Femur (tissue), 1 donor: Measurements from ENCODE around the gene ZFYVE21.

Experiments used
- DNase-seq: peaks from one replicate; pipeline ENCODE4 v3.0.0-alpha.2; 2017

The ZFYVE21 gene

GRCh38 chr14:103692871-103693270, 22.7 kb upstream of the ZFYVE21 start:
- DNase-seq = no peak

- DNase-seq = no peak
Measured at GRCh38 chr14:103693515-103693914, 22.1 kb upstream of the ZFYVE21 start.

GRCh38 chr14:103694572-103695026, 21.0 kb upstream of the ZFYVE21 start:
- no peak for DNase-seq

- DNase-seq = no peak
Measured at GRCh38 chr14:103695296-103696069, 20.1 kb upstream of the ZFYVE21 start.

- DNase-seq = no peak
Measured at GRCh38 chr14:103696070-103696402, 19.6 kb upstream of the ZFYVE21 start.

GRCh38 chr14:103696466-103697071, 19.0 kb upstream of the ZFYVE21 start:
- DNase-seq = peak; percentile 76

- no peak for DNase-seq
Measured at GRCh38 chr14:103697206-103697602, 18.4 kb upstream of the ZFYVE21 start.

GRCh38 chr14:103697603-103698379, 17.8 kb upstream of the ZFYVE21 start:
- DNase-seq = no peak

GRCh38 chr14:103698380-103699260, 17.0 kb upstream of the ZFYVE21 start:
- no peak for DNase-seq

GRCh38 chr14:103699261-103699661, 16.3 kb upstream of the ZFYVE21 start:
- DNase-seq = no peak

- no peak for DNase-seq
Measured at GRCh38 chr14:103699901-103700752, 15.5 kb upstream of the ZFYVE21 start.

- no peak for DNase-seq
Measured at GRCh38 chr14:103700753-103701490, 14.7 kb upstream of the ZFYVE21 start.

- no peak for DNase-seq
Measured at GRCh38 chr14:103702095-103702494, 13.5 kb upstream of the ZFYVE21 start.

- no peak for DNase-seq
Measured at GRCh38 chr14:103702497-103703432, 12.8 kb upstream of the ZFYVE21 start.

- DNase-seq = no peak
Measured at GRCh38 chr14:103703433-103704385, 11.9 kb upstream of the ZFYVE21 start.

- no peak for DNase-seq
Measured at GRCh38 chr14:103704708-103705107, 10.9 kb upstream of the ZFYVE21 start.

GRCh38 chr14:103705118-103705503, 10.5 kb upstream of the ZFYVE21 start:
- DNase-seq = no peak

- DNase-seq = no peak
Measured at GRCh38 chr14:103705504-103706284, 9.9 kb upstream of the ZFYVE21 start.
